A673 (cell line): ENCODE results near the gene CENPF.

Experiments used
- CTCF ChIP-seq: fragments of 300-800, 200-600 bp; sonication (generic); conservative IDR thresholded peaks from 2 replicates; pipeline ENCODE4 v1.5.1; 2017; ENCODE audit warnings: low read depth, mild to moderate bottlenecking, antibody characterized with exemption, low read length, moderate library complexity, mixed read lengths
- EZH2 ChIP-seq: fragments of 200-600 bp; sonication (generic); IDR thresholded peaks from 2 replicates; pipeline ENCODE4 v1.6.1; 2017; ENCODE audit warnings: borderline replicate concordance, low read depth, mild to moderate bottlenecking, mixed read lengths, antibody characterized with exemption, low read length; ENCODE audit not compliant: poor library complexity, severe bottlenecking

- TF ChIP-seq EZH2 = no peak
- TF ChIP-seq CTCF = no peak
Observed at GRCh38 chr1:214581785-214582184, 21.2 kb upstream of the CENPF start.
